Measurements from ENCODE around the gene SLCO2B1.

The SLCO2B1 gene

GRCh38 chr11:75149766-75150465 lies 991 bp upstream of the SLCO2B1 start:
- no peaks in the 10 kb centered on the region for H3K27me3 ChIP-seq (ENCODE audit: insufficient read depth, low read depth)
- H3K79me2 ChIP-seq (ENCODE audit: insufficient read depth, low read depth): no peaks in the 10 kb centered on the region

GRCh38 chr11:75151346-75152047 lies 590 bp downstream of the SLCO2B1 start:
- Histone ChIP-seq H3K27ac (no peak overlapping the region), H3K4me2 (no peak overlapping the region), H3K4me3 (IDR thresholded peaks at IDR 0.05; ENCODE audit: insufficient read depth, low read depth, low read length) (no peak overlapping the region), H3K4me1 (ENCODE audit: low read depth, poor library complexity, severe bottlenecking) (no peaks in the 10 kb centered on the region), H3K36me3 (ENCODE audit: insufficient read depth) (no peaks in the 10 kb centered on the region), H4K20me1 (ENCODE audit: insufficient read depth) (no peaks in the 10 kb centered on the region), H3K79me2 (ENCODE audit: insufficient read depth, low read depth) (no peaks in the 10 kb centered on the region), H3K9ac (no peak overlapping the region), H3K27me3 (ENCODE audit: insufficient read depth, low read depth) (no peaks in the 10 kb centered on the region), H2AFZ (ENCODE audit: low read depth) (no peak overlapping the region)
- no peak for TF ChIP-seq CTCF (conservative IDR thresholded peaks at IDR 0.05; ENCODE audit: low read depth, low read length)

More at GRCh38 chr11:75149766-75150465, 991 bp upstream of the SLCO2B1 start:
- Histone ChIP-seq H3K4me3 (IDR thresholded peaks at IDR 0.05; ENCODE audit: insufficient read depth, low read depth, low read length) (no peak overlapping the region), H3K4me2 (no peak overlapping the region), H3K9ac (no peak overlapping the region), H4K20me1 (ENCODE audit: insufficient read depth) (no peaks in the 10 kb centered on the region), H3K27ac (no peak overlapping the region), H3K4me1 (ENCODE audit: low read depth, poor library complexity, severe bottlenecking) (no peaks in the 10 kb centered on the region), H3K36me3 (ENCODE audit: insufficient read depth) (no peaks in the 10 kb centered on the region), H2AFZ (ENCODE audit: low read depth) (no peak overlapping the region)
- no peak for TF ChIP-seq CTCF (conservative IDR thresholded peaks at IDR 0.05; ENCODE audit: low read depth, low read length)

- no peak for TF ChIP-seq CTCF (conservative IDR thresholded peaks at IDR 0.05; ENCODE audit: low read depth, low read length)
- H3K4me3 ChIP-seq (IDR thresholded peaks at IDR 0.05; ENCODE audit: insufficient read depth, low read depth, low read length): no peak overlapping the region
- H3K4me2 ChIP-seq: no peak overlapping the region
- H3K4me1 ChIP-seq (ENCODE audit: low read depth, poor library complexity, severe bottlenecking): no peaks in the 10 kb centered on the region
- no peaks in the 10 kb centered on the region for H3K36me3 ChIP-seq (ENCODE audit: insufficient read depth)
- no peaks in the 10 kb centered on the region for H4K20me1 ChIP-seq (ENCODE audit: insufficient read depth)
- H3K79me2 ChIP-seq (ENCODE audit: insufficient read depth, low read depth): no peaks in the 10 kb centered on the region
- H3K27ac ChIP-seq: no peak overlapping the region
- H3K27me3 ChIP-seq (ENCODE audit: insufficient read depth, low read depth): no peaks in the 10 kb centered on the region
- no peak overlapping the region for H2AFZ ChIP-seq (ENCODE audit: low read depth)
- H3K9ac ChIP-seq: no peak overlapping the region
Observed at GRCh38 chr11:75152090-75152489, 1.2 kb downstream of the SLCO2B1 start.

- Histone ChIP-seq H4K20me1 (ENCODE audit: insufficient read depth) (no peaks in the 10 kb centered on the region), H3K36me3 (ENCODE audit: insufficient read depth) (no peaks in the 10 kb centered on the region), H2AFZ (ENCODE audit: low read depth) (no peak overlapping the region), H3K27ac (no peak overlapping the region), H3K4me1 (ENCODE audit: low read depth, poor library complexity, severe bottlenecking) (no peaks in the 10 kb centered on the region), H3K79me2 (ENCODE audit: insufficient read depth, low read depth) (no peaks in the 10 kb centered on the region), H3K27me3 (ENCODE audit: insufficient read depth, low read depth) (no peaks in the 10 kb centered on the region), H3K4me3 (IDR thresholded peaks at IDR 0.05; ENCODE audit: insufficient read depth, low read depth, low read length) (no peak overlapping the region), H3K4me2 (no peak overlapping the region), H3K9ac (no peak overlapping the region)
- no peak for TF ChIP-seq CTCF (conservative IDR thresholded peaks at IDR 0.05; ENCODE audit: low read depth, low read length)
Observed at GRCh38 chr11:75152651-75153427, 1.9 kb downstream of the SLCO2B1 start.
